Mesendoderm (in vitro differentiated cells): ENCODE results near the gene AGBL4.

Source experiments
- DNase-seq: peaks from one replicate; pipeline ENCODE4 v3.0.0; 2013
- H2AK5ac ChIP-seq: 2 replicates; pipeline ENCODE4 v1.6.1; 2013; ENCODE audit warnings: low read length, inconsistent platforms
- H2BK120ac ChIP-seq: 2 replicates; pipeline ENCODE4 v1.6.1; 2013; ENCODE audit warnings: low read depth, mild to moderate bottlenecking, low read length, moderate library complexity, mixed read lengths
- H2BK15ac ChIP-seq: replicated peaks from 2 replicates; pipeline ENCODE4 v1.6.1; 2013; ENCODE audit warnings: low read depth, mild to moderate bottlenecking, moderate library complexity
- H2BK5ac ChIP-seq: 2 replicates; pipeline ENCODE4 v1.6.1; 2013; ENCODE audit warnings: low read length, inconsistent platforms
- H3K18ac ChIP-seq: 2 replicates; pipeline ENCODE4 v1.6.1; 2013; ENCODE audit warnings: mild to moderate bottlenecking, low read length, mixed read lengths
- H3K23ac ChIP-seq: one replicate; pipeline ENCODE4 v1.6.1; 2013; ENCODE audit warnings: low read length
- H3K27ac ChIP-seq: 2 replicates; pipeline ENCODE4 v1.5.1; 2013; ENCODE audit warnings: low read depth, mild to moderate bottlenecking, inconsistent platforms, low read length, moderate library complexity
- H3K27me3 ChIP-seq: 2 replicates; pipeline ENCODE4 v1.6.1; 2013; ENCODE audit warnings: low read length, control low read depth, mild to moderate bottlenecking, inconsistent platforms; ENCODE audit not compliant: insufficient read depth, poor library complexity
- H3K36me3 ChIP-seq: 2 replicates; pipeline ENCODE4 v1.6.1; 2013; ENCODE audit warnings: low read length, inconsistent platforms; ENCODE audit not compliant: control insufficient read depth, insufficient read depth
- H3K4ac ChIP-seq: one replicate; pipeline ENCODE4 v1.6.1; 2013; ENCODE audit warnings: low read depth, mild to moderate bottlenecking, low read length, moderate library complexity
- H3K4me1 ChIP-seq: 2 replicates; pipeline ENCODE4 v1.6.1; 2013; ENCODE audit warnings: low read depth, low read length, inconsistent platforms; ENCODE audit not compliant: control insufficient read depth
- H3K4me2 ChIP-seq: 2 replicates; pipeline ENCODE4 v1.6.1; 2013; ENCODE audit warnings: low read length
- H3K4me3 ChIP-seq: 2 replicates; pipeline ENCODE4 v1.5.1; 2013; ENCODE audit warnings: mild to moderate bottlenecking, low read length
- H3K56ac ChIP-seq: one replicate; pipeline ENCODE4 v1.6.1; 2013; ENCODE audit warnings: low read length
- H3K79me1 ChIP-seq: 2 replicates; pipeline ENCODE4 v1.6.1; 2013; ENCODE audit warnings: low read length, inconsistent platforms
- H3K79me2 ChIP-seq: 2 replicates; pipeline ENCODE4 v1.6.1; 2013; ENCODE audit warnings: mild to moderate bottlenecking, low read length; ENCODE audit not compliant: control insufficient read depth, insufficient read depth
- H3K9ac ChIP-seq: 2 replicates; pipeline ENCODE4 v1.6.1; 2013; ENCODE audit warnings: low read length, inconsistent platforms
- H4K5ac ChIP-seq: one replicate; pipeline ENCODE4 v1.6.1; 2013; ENCODE audit warnings: low read length
- H4K8ac ChIP-seq: one replicate; pipeline ENCODE4 v1.6.1; 2013; ENCODE audit warnings: low read depth, mild to moderate bottlenecking, control low read depth, low read length, moderate library complexity
- WGBS: extraction: QIAGEN DNeasy Blood & Tissue Kit; methylation state at CpG from one replicate; pipeline ENCODE4 v1.1.7; 2013; ENCODE audit warnings: low lambda C conversion rate, missing lambda C conversion rate; ENCODE audit not compliant: insufficient coverage; ENCODE audit errors: extremely low coverage; 5-methylcytosine and 5-hydroxymethylcytosine counted together

The AGBL4 gene

DNA sequence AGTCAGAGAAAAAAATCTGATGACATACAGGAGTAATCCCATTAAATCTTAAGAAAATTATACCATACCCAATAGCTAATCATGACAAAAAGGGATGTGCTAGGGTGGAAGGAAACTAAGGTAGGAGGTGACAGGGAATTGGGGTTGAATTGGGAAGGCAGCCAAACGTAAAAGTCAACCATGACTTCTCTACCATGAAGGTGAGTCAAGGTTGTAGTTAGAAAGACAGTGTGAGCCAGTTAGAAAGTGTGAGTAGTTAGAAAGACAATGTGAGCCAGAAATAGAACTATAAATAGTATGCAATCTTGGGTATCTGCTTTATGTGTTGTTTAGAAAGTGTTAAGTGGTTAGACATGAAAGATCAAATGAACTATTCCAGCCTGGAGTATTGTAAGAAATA lies 556.8 kb downstream of the AGBL4 start:
- Histone ChIP-seq H3K18ac (no peak overlapping the region), H3K4me3 (no peak overlapping the region), H3K56ac (no peak overlapping the region), H2BK15ac (no peak overlapping the region), H2BK5ac (no peak overlapping the region), H3K27ac (no peak overlapping the region), H2AK5ac (no peak overlapping the region), H4K5ac (no peak overlapping the region), H3K4me1 (no peaks in the 10 kb centered on the region), H3K27me3 (no peaks in the 10 kb centered on the region), H3K79me1 (no peaks in the 10 kb centered on the region), H4K8ac (no peak overlapping the region), H3K4me2 (no peak overlapping the region), H3K79me2 (no peaks in the 10 kb centered on the region), H3K9ac (no peak overlapping the region), H3K4ac (no peak overlapping the region), H2BK120ac (no peak overlapping the region), H3K23ac (no peak overlapping the region), H3K36me3 (no peaks in the 10 kb centered on the region)
- no peak for DNase-seq
- WGBS, result no CpG with 5 or more reads among the region's 1 CpG

DNA sequence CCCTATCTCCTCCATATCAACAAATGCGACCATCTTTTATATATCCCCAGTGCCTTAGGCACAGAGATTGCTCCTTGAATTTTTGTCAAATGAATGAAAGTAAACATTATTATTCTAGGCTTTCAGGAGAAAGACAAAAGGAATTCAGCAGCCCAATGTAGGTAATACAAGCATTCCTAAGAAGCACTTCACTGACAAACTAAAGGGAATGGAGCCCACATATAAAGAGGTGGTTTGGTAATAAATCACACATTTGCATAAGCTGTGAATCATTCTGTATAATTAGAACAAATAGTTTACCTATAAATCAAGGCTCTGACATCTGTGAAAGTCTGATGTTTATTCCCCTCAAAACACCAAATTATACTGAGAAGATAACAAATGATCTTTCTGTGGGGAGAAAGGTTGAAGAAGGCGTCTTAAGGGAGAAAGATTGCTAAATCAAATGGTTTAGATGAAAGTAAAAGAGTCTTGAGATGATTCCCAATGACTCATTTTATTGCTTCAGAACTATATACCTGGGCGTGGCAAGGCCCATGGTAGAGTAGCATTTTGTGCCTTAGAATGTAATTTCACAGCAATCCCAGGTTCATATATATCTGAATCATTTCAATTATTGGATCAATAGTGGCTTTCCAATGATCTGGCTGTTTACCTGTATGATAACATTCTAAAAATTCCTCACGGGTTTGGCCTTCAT lies 558.1 kb downstream of the AGBL4 start:
- Histone ChIP-seq H3K18ac (no peak overlapping the region), H2BK120ac (no peak overlapping the region), H3K36me3 (no peaks in the 10 kb centered on the region), H2AK5ac (no peak overlapping the region), H3K4me1 (no peaks in the 10 kb centered on the region), H3K4me3 (no peak overlapping the region), H3K79me1 (no peaks in the 10 kb centered on the region), H3K23ac (no peak overlapping the region), H3K27me3 (no peaks in the 10 kb centered on the region), H3K4ac (no peak overlapping the region), H2BK5ac (no peak overlapping the region), H2BK15ac (no peak overlapping the region), H3K27ac (no peak overlapping the region), H4K5ac (no peak overlapping the region), H4K8ac (no peak overlapping the region), H3K56ac (no peak overlapping the region), H3K9ac (no peak overlapping the region), H3K79me2 (no peaks in the 10 kb centered on the region), H3K4me2 (no peak overlapping the region)
- DNase-seq, result no peak
- no CpG with 5 or more reads among the region's 4 CpGs for WGBS

DNA sequence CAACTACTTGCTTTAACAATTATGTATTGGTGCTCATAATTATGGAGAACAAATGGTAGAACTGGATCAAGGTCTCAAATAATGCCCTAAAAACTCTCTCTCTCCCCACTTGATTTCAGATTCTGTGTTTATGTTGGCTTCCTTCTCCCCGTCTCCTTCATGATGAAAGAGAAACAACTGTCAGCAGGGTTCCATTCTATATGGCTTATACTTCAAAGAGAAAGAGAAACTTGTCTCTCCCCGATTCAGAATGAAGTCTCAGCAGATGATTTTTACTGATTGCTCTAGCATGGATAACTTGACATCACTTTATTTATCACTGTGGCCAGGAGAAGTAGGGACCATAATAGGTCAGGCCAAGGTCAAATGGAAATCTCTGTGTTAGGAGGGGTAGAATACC lies 575.6 kb downstream of the AGBL4 start:
- no peak overlapping the region for H3K9ac ChIP-seq

DNA sequence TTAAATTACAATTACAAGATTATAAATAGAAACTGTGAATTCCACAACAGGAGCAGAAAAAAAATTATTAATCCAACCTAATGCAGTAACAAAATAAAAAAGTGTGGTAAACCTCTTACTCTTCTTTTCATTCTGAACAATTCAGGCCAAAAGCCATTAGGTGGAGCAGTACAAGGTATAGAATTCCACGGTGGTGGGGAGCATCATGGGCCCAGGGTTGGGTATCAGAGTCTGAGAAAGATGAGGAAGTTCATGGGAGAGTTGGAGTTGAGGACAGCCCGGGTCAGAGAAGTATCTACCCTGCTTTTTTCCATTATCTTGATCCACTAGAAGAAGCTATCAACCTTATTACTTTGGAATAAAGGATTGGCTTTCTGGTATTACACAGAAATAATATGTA lies 586.9 kb downstream of the AGBL4 start:
- Histone ChIP-seq H3K27ac (no peak overlapping the region), H3K79me2 (no peaks in the 10 kb centered on the region), H3K4me1 (no peaks in the 10 kb centered on the region), H4K8ac (no peak overlapping the region), H2BK15ac (no peak overlapping the region), H2BK120ac (no peak overlapping the region), H3K4ac (no peak overlapping the region), H3K56ac (no peak overlapping the region), H3K4me3 (no peak overlapping the region), H2BK5ac (no peak overlapping the region), H3K36me3 (no peaks in the 10 kb centered on the region), H3K18ac (no peak overlapping the region), H3K9ac (no peak overlapping the region), H3K27me3 (no peaks in the 10 kb centered on the region), H3K79me1 (no peaks in the 10 kb centered on the region), H3K4me2 (no peak overlapping the region), H2AK5ac (no peak overlapping the region), H3K23ac (no peak overlapping the region), H4K5ac (no peak overlapping the region)
- no CpG with 5 or more reads among the region's 2 CpGs for WGBS
- DNase-seq, result no peak

More for the DNA sequence above, 575.6 kb downstream of the AGBL4 start:
- WGBS, result no CpG with 5 or more reads among the region's 2 CpGs
- Histone ChIP-seq H2AK5ac (no peak overlapping the region), H2BK5ac (no peak overlapping the region), H4K5ac (no peak overlapping the region), H4K8ac (no peak overlapping the region), H3K4ac (no peak overlapping the region), H2BK15ac (no peak overlapping the region), H3K79me2 (no peaks in the 10 kb centered on the region), H3K4me2 (no peak overlapping the region), H3K79me1 (no peaks in the 10 kb centered on the region), H3K18ac (no peak overlapping the region), H3K27ac (no peak overlapping the region), H3K36me3 (no peaks in the 10 kb centered on the region), H3K4me1 (no peaks in the 10 kb centered on the region), H2BK120ac (no peak overlapping the region), H3K23ac (no peak overlapping the region), H3K27me3 (no peaks in the 10 kb centered on the region), H3K56ac (no peak overlapping the region), H3K4me3 (no peak overlapping the region)
- no peak for DNase-seq

DNA sequence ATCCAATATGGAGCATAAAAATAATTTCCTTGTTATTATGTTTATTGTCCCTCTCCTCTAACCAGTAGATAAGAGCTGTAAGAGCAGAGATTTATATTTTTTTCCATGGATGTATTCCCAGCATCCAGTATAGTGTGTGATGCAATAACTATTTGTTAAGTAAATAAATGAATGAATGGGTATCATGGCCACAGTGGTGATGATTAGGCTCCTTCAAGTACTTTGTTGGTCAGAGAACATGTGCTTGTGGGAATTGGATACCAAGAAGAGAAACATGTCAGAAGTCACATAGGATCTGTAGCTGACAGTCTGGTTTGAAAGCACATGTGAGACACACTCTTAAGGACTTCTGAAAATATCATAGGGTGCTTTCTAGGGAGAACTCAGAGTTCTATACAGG lies 588.5 kb downstream of the AGBL4 start:
- H3K4me1 ChIP-seq, result no peaks in the 10 kb centered on the region
- no peaks in the 10 kb centered on the region for H3K36me3 ChIP-seq
- H3K79me2 ChIP-seq, result no peaks in the 10 kb centered on the region
- no peak overlapping the region for H3K4me3 ChIP-seq
- no peak overlapping the region for H2BK15ac ChIP-seq
- no peak overlapping the region for H3K4me2 ChIP-seq
- H3K79me1 ChIP-seq, result no peaks in the 10 kb centered on the region
- no peak for DNase-seq
- H3K27ac ChIP-seq, result no peak overlapping the region
- H3K27me3 ChIP-seq, result no peaks in the 10 kb centered on the region
- H3K18ac ChIP-seq, result no peak overlapping the region
- H3K56ac ChIP-seq, result no peak overlapping the region
- no peak overlapping the region for H3K4ac ChIP-seq
- no peak overlapping the region for H2BK120ac ChIP-seq
- no peak overlapping the region for H2AK5ac ChIP-seq
- no peak overlapping the region for H4K5ac ChIP-seq
- no peak overlapping the region for H3K23ac ChIP-seq
- H4K8ac ChIP-seq, result no peak overlapping the region
- H3K9ac ChIP-seq, result no peak overlapping the region
- H2BK5ac ChIP-seq, result no peak overlapping the region

DNA sequence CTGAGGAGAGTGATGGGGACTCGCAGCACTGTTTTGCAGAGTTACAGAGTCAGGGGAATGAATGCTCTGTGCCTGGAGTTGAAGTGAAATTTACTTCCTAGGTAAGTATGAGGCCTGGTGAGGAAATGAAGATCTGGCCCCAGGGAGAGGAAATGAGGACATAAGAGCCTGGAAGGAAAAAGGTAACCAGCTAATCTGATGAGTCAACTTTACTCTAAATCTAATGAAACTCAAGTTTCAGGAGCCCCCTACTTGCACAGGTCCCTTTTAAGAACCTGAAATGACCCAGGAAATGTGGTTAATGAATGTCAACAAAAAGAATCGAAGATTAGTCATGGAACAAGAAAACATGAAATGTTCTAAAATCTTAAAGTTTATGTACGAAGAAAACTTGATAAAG lies 599.0 kb downstream of the AGBL4 start:
- H2AK5ac ChIP-seq, result no peak overlapping the region
- no peak overlapping the region for H3K4me2 ChIP-seq
- no peaks in the 10 kb centered on the region for H3K36me3 ChIP-seq
- DNase-seq, result no peak
- no peak overlapping the region for H3K4me3 ChIP-seq
- H3K18ac ChIP-seq, result no peak overlapping the region
- H3K56ac ChIP-seq, result no peak overlapping the region
- no peak overlapping the region for H2BK5ac ChIP-seq
- no peak overlapping the region for H2BK15ac ChIP-seq
- H3K27me3 ChIP-seq, result no peaks in the 10 kb centered on the region
- no peak overlapping the region for H2BK120ac ChIP-seq
- H3K4ac ChIP-seq, result no peak overlapping the region
- no peak overlapping the region for H4K8ac ChIP-seq
- no peak overlapping the region for H3K27ac ChIP-seq
- no peak overlapping the region for H3K23ac ChIP-seq
- WGBS, result no CpG with 5 or more reads among the region's 3 CpGs
- H4K5ac ChIP-seq, result no peak overlapping the region
- H3K79me1 ChIP-seq, result no peaks in the 10 kb centered on the region
- H3K4me1 ChIP-seq, result no peaks in the 10 kb centered on the region
- no peaks in the 10 kb centered on the region for H3K79me2 ChIP-seq
- no peak overlapping the region for H3K9ac ChIP-seq
